ENCODE measurements around the gene FAM204A. TPM values are rescaled to one million over a fixed set of nuclear protein-coding genes. Genes with fewer than 3 reads are reported as not detected.
A peak's percentile ranks its signal among the peaks of the same experiment; 100 is the strongest.

The FAM204A gene
- total RNA-seq, 4 donors from 2014 or later: 6.8 to 99.0 (median 51.3) TPM

- Histone ChIP-seq H3K27me3 (no peaks in the 10 kb centered on the region), H3K36me3 (no peaks in the 10 kb centered on the region), H3K4me3 (no peak overlapping the region), H3K27ac (no peak overlapping the region), H3K9me3 (no peaks in the 10 kb centered on the region), H3K4me1 (peaks cover 0 to 13% of the 10 kb centered on the region in 2 donors)
- intact Hi-C loops (cut with DNase I; ENCODE audit: low total_unique reads): no loop called here
- no peak for TF ChIP-seq POLR2A (IDR thresholded peaks at IDR 0.05)
- TF ChIP-seq CTCF (IDR thresholded peaks at IDR 0.05): no peak
- no peak for DNase-seq
These were observed 991 bp upstream of the FAM204A start for GRCh38 chr10:118343115-118343514.

- Histone ChIP-seq H3K9me3 (no peaks in the 10 kb centered on the region), H3K27ac (peak overlapping the region; percentile 62 to 82), H3K4me1 (peaks cover 0 to 13% of the 10 kb centered on the region in 2 donors), H3K27me3 (no peaks in the 10 kb centered on the region), H3K4me3 (peak overlapping the region; percentile 87 to 89), H3K36me3 (no peaks in the 10 kb centered on the region)
- intact Hi-C loops (cut with DNase I; ENCODE audit: low total_unique reads): no loop called here
- TF ChIP-seq CTCF (IDR thresholded peaks at IDR 0.05) (no peak), POLR2A (IDR thresholded peaks at IDR 0.05) (no peak)
- no peak for DNase-seq
These were observed 505 bp upstream of the FAM204A start for GRCh38 chr10:118342638-118343020.

- H3K27me3 ChIP-seq: no peaks in the 10 kb centered on the region
- no peak overlapping the region for H3K4me3 ChIP-seq
- no peak overlapping the region for H3K27ac ChIP-seq
- no peaks in the 10 kb centered on the region for H3K9me3 ChIP-seq
- intact Hi-C loops (cut with DNase I; ENCODE audit: low total_unique reads): no loop called here
- peaks cover 0 to 13% of the 10 kb centered on the region in 2 donors for H3K4me1 ChIP-seq
- TF ChIP-seq CTCF (IDR thresholded peaks at IDR 0.05): no peak
- TF ChIP-seq POLR2A (IDR thresholded peaks at IDR 0.05): no peak
- no peak for DNase-seq
- H3K36me3 ChIP-seq: no peaks in the 10 kb centered on the region
These were observed 1.6 kb downstream of the FAM204A start for GRCh38 chr10:118340486-118340885.

- TF ChIP-seq CTCF (IDR thresholded peaks at IDR 0.05) (no peak), POLR2A (IDR thresholded peaks at IDR 0.05) (no peak)
- intact Hi-C loops (cut with DNase I; ENCODE audit: low total_unique reads): no loop called here
These were observed 3.0 kb downstream of the FAM204A start for GRCh38 chr10:118339111-118339510.

GRCh38 chr10:118337356-118337755 lies 4.8 kb downstream of the FAM204A start:
- H3K4me1 ChIP-seq: peaks cover 0 to 13% of the 10 kb centered on the region in 2 donors
- TF ChIP-seq POLR2A (IDR thresholded peaks at IDR 0.05) (no peak), CTCF (IDR thresholded peaks at IDR 0.05) (no peak)
- no peak overlapping the region for H3K27ac ChIP-seq
- DNase-seq: no peak
- no peaks in the 10 kb centered on the region for H3K36me3 ChIP-seq
- H3K4me3 ChIP-seq: no peak overlapping the region
- H3K27me3 ChIP-seq: no peaks in the 10 kb centered on the region
- intact Hi-C loops (cut with DNase I; ENCODE audit: low total_unique reads): no loop called here
- no peaks in the 10 kb centered on the region for H3K9me3 ChIP-seq

More at GRCh38 chr10:118339111-118339510, 3.0 kb downstream of the FAM204A start:
- Histone ChIP-seq H3K4me3 (no peak overlapping the region), H3K9me3 (no peaks in the 10 kb centered on the region), H3K27ac (no peak overlapping the region), H3K36me3 (no peaks in the 10 kb centered on the region), H3K27me3 (no peaks in the 10 kb centered on the region), H3K4me1 (peaks cover 0 to 13% of the 10 kb centered on the region in 2 donors)
- no peak for DNase-seq

All from uterus (tissue), 4 donors.